GM15510 (cell line): ENCODE measurements around the gene CLRN1.

Source experiments
- POLR2A ChIP-seq: IDR thresholded peaks from 3 replicates; pipeline ENCODE4 v1.6.1; 2011; ENCODE audit warnings: borderline replicate concordance; ENCODE audit not compliant: insufficient read length; ENCODE audit errors: extremely low read depth

The CLRN1 gene

GRCh38 chr3:150989208-150989607, 16.7 kb upstream of the CLRN1 start:
- TF ChIP-seq POLR2A = no peak

- TF ChIP-seq POLR2A = no peak
Observed at GRCh38 chr3:150985711-150986110, 13.2 kb upstream of the CLRN1 start.

- no peak for TF ChIP-seq POLR2A
Observed at GRCh38 chr3:150984066-150984465, 11.5 kb upstream of the CLRN1 start.

- TF ChIP-seq POLR2A = no peak
Observed at GRCh38 chr3:150978566-150979148, 6.1 kb upstream of the CLRN1 start.

- no peak for TF ChIP-seq POLR2A
Observed at GRCh38 chr3:150975992-150976368, 3.5 kb upstream of the CLRN1 start.

GRCh38 chr3:150975086-150975991, 2.8 kb upstream of the CLRN1 start:
- no peak for TF ChIP-seq POLR2A

GRCh38 chr3:150970665-150971324, 1.7 kb downstream of the CLRN1 start:
- TF ChIP-seq POLR2A = no peak

- no peak for TF ChIP-seq POLR2A
Observed at GRCh38 chr3:150968341-150969035, 4.0 kb downstream of the CLRN1 start.

GRCh38 chr3:150965436-150965835, 7.1 kb downstream of the CLRN1 start:
- no peak for TF ChIP-seq POLR2A

- TF ChIP-seq POLR2A = no peak
Observed at GRCh38 chr3:150961949-150962348, 10.6 kb downstream of the CLRN1 start.

GRCh38 chr3:150960708-150961684, 11.5 kb downstream of the CLRN1 start:
- TF ChIP-seq POLR2A = no peak

GRCh38 chr3:150958683-150959082, 13.8 kb downstream of the CLRN1 start:
- no peak for TF ChIP-seq POLR2A

- TF ChIP-seq POLR2A = no peak
Observed at GRCh38 chr3:150956376-150956775, 16.2 kb downstream of the CLRN1 start.

- no peak for TF ChIP-seq POLR2A
Observed at GRCh38 chr3:150951923-150952322, 20.6 kb downstream of the CLRN1 start.
